GM19023 (cell line): ENCODE results near the gene NCKAP5.

Experiments
- ATAC-seq: cut with Tn5 transposase; IDR thresholded peaks from one replicate; pipeline ENCODE4 v1.9.1; 2021; ENCODE audit warnings: mild to moderate bottlenecking, moderate library complexity; ENCODE audit not compliant: unreplicated experiment

Gene NCKAP5

GRCh38 chr2:133303150-133303549, 265.1 kb downstream of the NCKAP5 start:
- ATAC-seq = no peak

- no peak for ATAC-seq
Observed at GRCh38 chr2:133296401-133296800, 271.9 kb downstream of the NCKAP5 start.

- no peak for ATAC-seq
Observed at GRCh38 chr2:133293544-133294353, 274.5 kb downstream of the NCKAP5 start.

- no peak for ATAC-seq
Observed at GRCh38 chr2:133292259-133292658, 276.0 kb downstream of the NCKAP5 start.

GRCh38 chr2:133287709-133288108, 280.6 kb downstream of the NCKAP5 start:
- ATAC-seq = no peak

GRCh38 chr2:133286326-133286922, 281.8 kb downstream of the NCKAP5 start:
- no peak for ATAC-seq

GRCh38 chr2:133273031-133273430, 295.2 kb downstream of the NCKAP5 start:
- no peak for ATAC-seq

- ATAC-seq = no peak
Observed at GRCh38 chr2:133271105-133271504, 297.2 kb downstream of the NCKAP5 start.

GRCh38 chr2:133270550-133270949, 297.7 kb downstream of the NCKAP5 start:
- ATAC-seq = no peak

- ATAC-seq = no peak
Observed at GRCh38 chr2:133266926-133267590, 301.2 kb downstream of the NCKAP5 start.

- no peak for ATAC-seq
Observed at GRCh38 chr2:133266041-133266925, 302.0 kb downstream of the NCKAP5 start.

GRCh38 chr2:133265432-133265949, 302.8 kb downstream of the NCKAP5 start:
- ATAC-seq = no peak

- ATAC-seq = no peak
Observed at GRCh38 chr2:133264989-133265401, 303.3 kb downstream of the NCKAP5 start.

- ATAC-seq = no peak
Observed at GRCh38 chr2:133262893-133263292, 305.4 kb downstream of the NCKAP5 start.

GRCh38 chr2:133255360-133255759, 312.9 kb downstream of the NCKAP5 start:
- ATAC-seq = no peak

- no peak for ATAC-seq
Observed at GRCh38 chr2:133253793-133254192, 314.5 kb downstream of the NCKAP5 start.

GRCh38 chr2:133252780-133253355, 315.4 kb downstream of the NCKAP5 start:
- ATAC-seq = no peak

- ATAC-seq = no peak
Observed at GRCh38 chr2:133249362-133249761, 318.9 kb downstream of the NCKAP5 start.

GRCh38 chr2:133248264-133248663, 320.0 kb downstream of the NCKAP5 start:
- ATAC-seq = no peak

GRCh38 chr2:133247631-133248030, 320.6 kb downstream of the NCKAP5 start:
- no peak for ATAC-seq
